ENCODE data around the gene UROS. TPM values are rescaled to one million over a fixed set of nuclear protein-coding genes. Genes with fewer than 3 reads are reported as not detected.

UROS gene
- 100 to 1,000 TPM in 1 of 3 donors, 10 to 100 TPM in 2; 73.6 to 118 (median 95.1) TPM for polyA plus RNA-seq

- Mint-ChIP-seq H3K27me3 (ENCODE audit: low read depth in 3 of 3) (peaks cover 0 to 3% (median 2%) of the 10 kb centered on the region in 3 donors), H3K27ac (peak within 1 kb of the TSS in 3 of 6 donors; percentile 74 to 89 (median 88)), H3K36me3 (peaks cover 3 to 6% (median 4%) of the 10 kb centered on the region in 3 donors), H3K4me1 (peaks cover 4 to 6% of the 10 kb centered on the region in 2 donors), H3K9me3 (no peaks in the 10 kb centered on the region), H3K4me3 (peak within 1 kb of the TSS; percentile 78 to 88 (median 84))
- DNase-seq: peak; percentile 94 to 97 (median 96)
Measured at GRCh38 chr10:125822878-125823662, at the start of gene UROS, which contains the start of gene BCCIP. TSS of gene UROS (minus strand) at chr10:125823258. CDS start at chr10:125816499, 6,759 bp downstream. TSS of gene BCCIP (plus strand) at chr10:125823546. CDS start at chr10:125823558, 12 bp downstream.

- no peak overlapping the region for H3K4me3 Mint-ChIP-seq
- H3K4me1 Mint-ChIP-seq: no peaks in the 10 kb centered on the region
- no peak for DNase-seq
- peaks cover 7 to 25% (median 19%) of the 10 kb centered on the region in 3 donors for H3K36me3 Mint-ChIP-seq
- no peak overlapping the region for H3K27ac Mint-ChIP-seq
- no peaks in the 10 kb centered on the region for H3K9me3 Mint-ChIP-seq
- H3K27me3 Mint-ChIP-seq (ENCODE audit: low read depth in 3 of 3): no peaks in the 10 kb centered on the region
Measured at GRCh38 chr10:125871338-125871737, 48.3 kb upstream of the UROS start.

GRCh38 chr10:125868372-125868975 is 45.4 kb upstream of the UROS start:
- Mint-ChIP-seq H3K27ac (no peak overlapping the region), H3K36me3 (peaks cover 5 to 12% (median 5%) of the 10 kb centered on the region in 3 donors), H3K4me1 (no peaks in the 10 kb centered on the region), H3K4me3 (no peak overlapping the region), H3K9me3 (no peaks in the 10 kb centered on the region), H3K27me3 (ENCODE audit: low read depth in 3 of 3) (no peaks in the 10 kb centered on the region)
- peak; percentile 10 to 17 (median 11) for DNase-seq

GRCh38 chr10:125866421-125867029 is 43.5 kb upstream of the UROS start:
- Mint-ChIP-seq H3K9me3 (no peaks in the 10 kb centered on the region), H3K27ac (no peak overlapping the region), H3K4me1 (no peaks in the 10 kb centered on the region), H3K27me3 (ENCODE audit: low read depth in 3 of 3) (no peaks in the 10 kb centered on the region), H3K4me3 (no peak overlapping the region), H3K36me3 (peaks cover 3 to 12% (median 5%) of the 10 kb centered on the region in 3 donors)
- no peak for DNase-seq

- Mint-ChIP-seq H3K4me1 (no peaks in the 10 kb centered on the region), H3K36me3 (peaks cover 3 to 12% (median 5%) of the 10 kb centered on the region in 3 donors), H3K9me3 (no peaks in the 10 kb centered on the region), H3K4me3 (no peak overlapping the region), H3K27ac (no peak overlapping the region), H3K27me3 (ENCODE audit: low read depth in 3 of 3) (no peaks in the 10 kb centered on the region)
- no peak for DNase-seq
Measured at GRCh38 chr10:125865120-125865519, 42.1 kb upstream of the UROS start.

- H3K36me3 Mint-ChIP-seq: peaks cover 0 to 14% (median 7%) of the 10 kb centered on the region in 3 donors
- no peaks in the 10 kb centered on the region for H3K27me3 Mint-ChIP-seq (ENCODE audit: low read depth in 3 of 3)
- H3K4me3 Mint-ChIP-seq: no peak overlapping the region
- no peaks in the 10 kb centered on the region for H3K9me3 Mint-ChIP-seq
- H3K4me1 Mint-ChIP-seq: no peaks in the 10 kb centered on the region
- DNase-seq: no peak
- no peak overlapping the region for H3K27ac Mint-ChIP-seq
Measured at GRCh38 chr10:125859128-125859817, 36.2 kb upstream of the UROS start.

- Mint-ChIP-seq H3K36me3 (peaks cover 0 to 16% (median 10%) of the 10 kb centered on the region in 3 donors), H3K9me3 (no peaks in the 10 kb centered on the region), H3K4me3 (no peak overlapping the region), H3K27ac (no peak overlapping the region), H3K27me3 (ENCODE audit: low read depth in 3 of 3) (no peaks in the 10 kb centered on the region), H3K4me1 (no peaks in the 10 kb centered on the region)
- no peak for DNase-seq
Measured at GRCh38 chr10:125857185-125857760, 34.2 kb upstream of the UROS start.

GRCh38 chr10:125852487-125852886 is 29.4 kb upstream of the UROS start:
- Mint-ChIP-seq H3K4me1 (no peaks in the 10 kb centered on the region), H3K4me3 (no peak overlapping the region), H3K9me3 (no peaks in the 10 kb centered on the region), H3K36me3 (peaks cover 5 to 36% (median 16%) of the 10 kb centered on the region in 3 donors), H3K27ac (no peak overlapping the region), H3K27me3 (ENCODE audit: low read depth in 3 of 3) (peaks cover 0 to 2% (median 0%) of the 10 kb centered on the region in 3 donors)
- no peak for DNase-seq

GRCh38 chr10:125850766-125851731 is 28.0 kb upstream of the UROS start:
- Mint-ChIP-seq H3K27me3 (ENCODE audit: low read depth in 3 of 3) (peaks cover 0 to 2% (median 0%) of the 10 kb centered on the region in 3 donors), H3K4me3 (no peak overlapping the region), H3K27ac (peak overlapping the region in 1 of 6 donors; percentile 43), H3K4me1 (no peaks in the 10 kb centered on the region), H3K36me3 (peaks cover 8 to 36% (median 16%) of the 10 kb centered on the region in 3 donors), H3K9me3 (no peaks in the 10 kb centered on the region)
- no peak for DNase-seq

- Mint-ChIP-seq H3K27ac (no peak overlapping the region), H3K36me3 (peaks cover 8 to 34% (median 15%) of the 10 kb centered on the region in 3 donors), H3K4me1 (no peaks in the 10 kb centered on the region), H3K9me3 (no peaks in the 10 kb centered on the region), H3K27me3 (ENCODE audit: low read depth in 3 of 3) (peaks cover 0 to 2% (median 0%) of the 10 kb centered on the region in 3 donors), H3K4me3 (no peak overlapping the region)
- DNase-seq: no peak
Measured at GRCh38 chr10:125849448-125849847, 26.4 kb upstream of the UROS start.

GRCh38 chr10:125848857-125849256 is 25.8 kb upstream of the UROS start:
- H3K27me3 Mint-ChIP-seq (ENCODE audit: low read depth in 3 of 3): peaks cover 0 to 2% (median 0%) of the 10 kb centered on the region in 3 donors
- H3K4me1 Mint-ChIP-seq: no peaks in the 10 kb centered on the region
- peaks cover 8 to 39% (median 14%) of the 10 kb centered on the region in 3 donors for H3K36me3 Mint-ChIP-seq
- no peaks in the 10 kb centered on the region for H3K9me3 Mint-ChIP-seq
- no peak for DNase-seq
- H3K4me3 Mint-ChIP-seq: no peak overlapping the region
- H3K27ac Mint-ChIP-seq: no peak overlapping the region

- Mint-ChIP-seq H3K4me1 (no peaks in the 10 kb centered on the region), H3K4me3 (no peak overlapping the region), H3K27me3 (ENCODE audit: low read depth in 3 of 3) (peaks cover 0 to 2% (median 0%) of the 10 kb centered on the region in 3 donors), H3K9me3 (no peaks in the 10 kb centered on the region), H3K36me3 (peaks cover 8 to 40% (median 14%) of the 10 kb centered on the region in 3 donors), H3K27ac (no peak overlapping the region)
- DNase-seq: no peak
Measured at GRCh38 chr10:125848371-125848770, 25.3 kb upstream of the UROS start.
